HCT116 (cell line): ENCODE data around the gene OSBPL8. TPM values are rescaled to one million over a fixed set of nuclear protein-coding genes. Genes with fewer than 3 reads are reported as not detected.

ENCODE experiments used
- ATAC-seq: fragments of 200-7000 bp; cut with Tn5 transposase; 2 replicates; pipeline ENCODE4 v1.9.1; 2020; ENCODE audit warnings: mild to moderate bottlenecking, moderate library complexity
- BruUV-seq: library from RNA; stranded (reverse); fragments of 400-500 nt; replicated peaks from 2 replicates; lab custom pipeline; 2021; lab: Mats Ljungman, UMichigan
- CTCF ChIA-PET: fragments of 300-600 bp; sonication (Branson Sonifier 250); formaldehyde crosslinking; loops from one replicate; lab custom pipeline; 2021; ENCODE audit warnings: antibody characterized with exemption; lab: Charles Lee
- POLR2A ChIA-PET: fragments of 300-600, 350-600 bp; sonication (Branson Sonifier 250); formaldehyde crosslinking; loops from one replicate; lab custom pipeline; 2021; ENCODE audit warnings: antibody characterized with exemption; lab: Charles Lee
- RAD21 ChIA-PET, 2 experiments: fragments of 300-600 bp; sonication (Branson Sonifier 250); formaldehyde crosslinking; loops; one replicate each; lab custom pipeline; 2023; ENCODE audit warnings: low total read pairs in 2 of 2; ENCODE audit not compliant: uncharacterized antibody in 2 of 2, unreplicated experiment in 2 of 2, low non-redundant PET in 1 of 2; lab: Charles Lee
- DNase-seq: peaks from one replicate; pipeline ENCODE4 v3.0.0-alpha.2; 2010; ENCODE audit warnings: low read depth, low spot score
- H2AFZ ChIP-seq: fragments of 200-600 bp; shearing (Covaris generic), sonication (generic); 2 replicates; pipeline ENCODE4 v1.6.1; 2017; ENCODE audit warnings: low read depth, mixed run types, mixed read lengths, antibody characterized with exemption, low read length; ENCODE audit not compliant: poor library complexity, severe bottlenecking
- H3K27ac ChIP-seq: 2 replicates; pipeline ENCODE4 v1.5.1; 2012; ENCODE audit warnings: low read depth, low read length
- H3K27me3 ChIP-seq: fragments of 200-600 bp; sonication (generic); 2 replicates; pipeline ENCODE4 v1.6.1; 2016; ENCODE audit warnings: mixed run types, low read length, mixed read lengths; ENCODE audit not compliant: insufficient read depth
- H3K36me3 ChIP-seq, 2 experiments: fragments of 200-500 bp in 1 of 2; fragments of 200-600 bp in 1 of 2; sonication (Bioruptor generic) in 1 of 2; sonication (generic) in 1 of 2; 2 replicates each; pipeline versions ENCODE4 v1.5.1 to v1.6.1; 2014 to 2016; ENCODE audit warnings: low read length in 2 of 2, inconsistent platforms in 1 of 2, mixed read lengths in 1 of 2, mixed run types in 1 of 2; ENCODE audit not compliant: insufficient read depth in 2 of 2, control insufficient read depth in 1 of 2
- H3K4me1 ChIP-seq, 2 experiments: fragments of 200-600 bp in 1 of 2; sonication (generic) in 1 of 2; 2 replicates each; pipeline versions ENCODE4 v1.5.1 to v1.6.1; 2012 to 2017; ENCODE audit warnings: low read length in 2 of 2, inconsistent platforms in 1 of 2, mild to moderate bottlenecking in 1 of 2, mixed read lengths in 1 of 2, mixed run types in 1 of 2, moderate library complexity in 1 of 2; ENCODE audit not compliant: insufficient read depth in 2 of 2, control insufficient read depth in 1 of 2
- H3K4me2 ChIP-seq: fragments of 200-600 bp; sonication (generic); 2 replicates; pipeline ENCODE4 v1.6.1; 2017; ENCODE audit warnings: mixed run types, low read length, mixed read lengths
- H3K4me3 ChIP-seq, 2 experiments: fragments of 200-600 bp in 1 of 2; sonication (generic) in 1 of 2; replicated peaks in 1 of 2; 2 replicates each; pipeline ENCODE4 v1.5.1; 2011 to 2016; ENCODE audit warnings: low read length in 2 of 2, control low read depth in 1 of 2, low read depth in 1 of 2, mild to moderate bottlenecking in 1 of 2, mixed read lengths in 1 of 2, mixed run types in 1 of 2
- H3K79me2 ChIP-seq: fragments of 200-600 bp; sonication (generic); 2 replicates; pipeline ENCODE4 v1.6.1; 2017; ENCODE audit warnings: mild to moderate bottlenecking, mixed run types, low read length, moderate library complexity, mixed read lengths; ENCODE audit not compliant: insufficient read depth
- H3K9ac ChIP-seq: fragments of 200-600 bp; sonication (generic); 2 replicates; pipeline ENCODE4 v1.6.1; 2016; ENCODE audit warnings: low read length, mixed read lengths
- H3K9me2 ChIP-seq: fragments of 200-600 bp; sonication (generic), shearing (Covaris generic); 2 replicates; pipeline ENCODE4 v1.6.1; 2017; ENCODE audit warnings: mixed run types, mild to moderate bottlenecking, moderate library complexity; ENCODE audit not compliant: insufficient read depth
- H3K9me3 ChIP-seq, 2 experiments: fragments of 200-500 bp in 1 of 2; fragments of 200-600 bp in 1 of 2; sonication (Bioruptor generic) in 1 of 2; sonication (generic) in 1 of 2; 2 replicates each; pipeline ENCODE4 v1.6.1; 2014 to 2017; ENCODE audit warnings: low read length in 2 of 2, mixed read lengths in 2 of 2, inconsistent platforms in 1 of 2, low read depth in 1 of 2, mild to moderate bottlenecking in 1 of 2, mixed run types in 1 of 2, moderate library complexity in 1 of 2; ENCODE audit not compliant: control insufficient read depth in 1 of 2, insufficient read depth in 1 of 2
- H4K20me1 ChIP-seq: fragments of 200-600 bp; sonication (generic), shearing (Covaris generic); 2 replicates; pipeline ENCODE4 v1.6.1; 2017; ENCODE audit warnings: mixed run types, mild to moderate bottlenecking, moderate library complexity; ENCODE audit not compliant: insufficient read depth
- ATF3 ChIP-seq: IDR thresholded peaks from 2 replicates; pipeline ENCODE4 v1.6.1; 2012
- CBX3 ChIP-seq: IDR thresholded peaks from 2 replicates; pipeline ENCODE4 v1.6.1; 2012; ENCODE audit warnings: low read depth
- CEBPB ChIP-seq: IDR thresholded peaks from 2 replicates; pipeline ENCODE4 v1.6.1; 2012; ENCODE audit warnings: low read depth
- EGR1 ChIP-seq: IDR thresholded peaks from 2 replicates; pipeline ENCODE4 v1.6.1; 2012; ENCODE audit warnings: low read depth
- ELF1 ChIP-seq: IDR thresholded peaks from 2 replicates; pipeline ENCODE4 v1.6.1; 2012; ENCODE audit warnings: low read depth, borderline replicate concordance
- EZH2 ChIP-seq: fragments of 200-600 bp; sonication (generic); IDR thresholded peaks from 2 replicates; pipeline ENCODE4 v1.6.1; 2017; ENCODE audit warnings: antibody characterized with exemption, mixed run types
- FOSL1 ChIP-seq: IDR thresholded peaks from 2 replicates; pipeline ENCODE4 v1.6.1; 2012; ENCODE audit warnings: low read depth
- MAX ChIP-seq: IDR thresholded peaks from 2 replicates; pipeline ENCODE4 v1.6.1; 2012
- POLR2A ChIP-seq: IDR thresholded peaks from 2 replicates; pipeline ENCODE4 v1.7.0; 2011; ENCODE audit warnings: borderline replicate concordance; ENCODE audit not compliant: insufficient read depth, insufficient read length; ENCODE audit errors: extremely low read depth
- RAD21 ChIP-seq: IDR thresholded peaks from 2 replicates; pipeline ENCODE4 v1.6.1; 2012; ENCODE audit warnings: low read depth, mild to moderate bottlenecking
- SIN3A ChIP-seq: IDR thresholded peaks from 2 replicates; pipeline ENCODE4 v1.6.1; 2012; ENCODE audit warnings: low read depth
- SP1 ChIP-seq: IDR thresholded peaks from 2 replicates; pipeline ENCODE4 v1.6.1; 2012; ENCODE audit warnings: low read depth
- TCF7L2 ChIP-seq: IDR thresholded peaks from 2 replicates; pipeline ENCODE4 v1.7.0; 2011; ENCODE audit warnings: borderline replicate concordance, inconsistent platforms; ENCODE audit not compliant: insufficient read depth, insufficient read length; ENCODE audit errors: extremely low read depth
- YY1 ChIP-seq: IDR thresholded peaks from 2 replicates; pipeline ENCODE4 v1.6.1; 2011; ENCODE audit warnings: low read length, low read depth, moderate library complexity, mild to moderate bottlenecking; ENCODE audit not compliant: insufficient replicate concordance; ENCODE audit errors: extremely low read depth
- ZBTB33 ChIP-seq: IDR thresholded peaks from 2 replicates; pipeline ENCODE4 v1.6.1; 2011; ENCODE audit warnings: mild to moderate bottlenecking, low read length, moderate library complexity; ENCODE audit not compliant: insufficient replicate concordance; ENCODE audit errors: extremely low read depth
- ZNF274 ChIP-seq: fragments of 200-500 bp; sonication (Bioruptor generic); IDR thresholded peaks from 2 replicates; pipeline ENCODE4 v1.6.1; 2014; ENCODE audit warnings: mild to moderate bottlenecking, low read depth, low read length, inconsistent platforms
- intact Hi-C: fragments of 100-400 bp; cut with micrococcal nuclease; formaldehyde crosslinking; loops from 2 replicates; pipeline ENCODE4 v1.10.0; 2022
- total RNA-seq: library from RNA; stranded (reverse); gene quantifications from one replicate; pipeline ENCODE4 v1.2.1, GENCODE V29; 2021; ENCODE audit not compliant: unreplicated experiment

Gene OSBPL8
- total RNA-seq, 1 experiment from 2014 or later: 115 TPM

GRCh38 chr12:76446090-76446489 lies 113.5 kb downstream of the OSBPL8 start:
- Histone ChIP-seq H3K9ac (no peak overlapping the region), H3K27me3 (no peaks in the 10 kb centered on the region), H3K36me3 (no peaks in the 10 kb centered on the region), H3K79me2 (peaks cover 38% of the 10 kb centered on the region), H4K20me1 (0 out of 2 replicates have a peak, but pooled peaks cover 5% of the 10 kb centered on the region), H3K27ac (no peak overlapping the region), H3K9me2 (no peaks in the 10 kb centered on the region; the same call in 1 of the 2 replicates), H2AFZ (no peak overlapping the region), H3K4me1 (peaks cover 14 to 19% of the 10 kb centered on the region in 2 experiments), H3K4me2 (no peak overlapping the region), H3K4me3 (no peak overlapping the region), H3K9me3 (no peaks in the 10 kb centered on the region)
- RAD21 ChIA-PET: no interaction called here
- no peak for DNase-seq
- ATAC-seq: no peak
- no peak for TF ChIP-seq ELF1
- no peak for TF ChIP-seq RAD21
- POLR2A ChIA-PET: no interaction called here
- no TSS peak for BruUV-seq
- CTCF ChIA-PET: no interaction called here
- intact Hi-C loops: no loop called here

GRCh38 chr12:76445462-76445861 lies 114.1 kb downstream of the OSBPL8 start:
- ChIA-PET POLR2A (no interaction called here), CTCF (no interaction called here), RAD21 (no interaction called here)
- DNase-seq (no peak), ATAC-seq (no peak)
- Histone ChIP-seq H2AFZ (no peak overlapping the region), H3K79me2 (peaks cover 41% of the 10 kb centered on the region), H3K27ac (no peak overlapping the region), H3K9me3 (no peaks in the 10 kb centered on the region), H3K4me1 (peaks cover 12 to 13% of the 10 kb centered on the region in 2 experiments), H3K27me3 (no peaks in the 10 kb centered on the region), H3K4me3 (no peak overlapping the region), H3K9me2 (no peaks in the 10 kb centered on the region; the same call in 1 of the 2 replicates), H3K36me3 (no peaks in the 10 kb centered on the region), H3K9ac (no peak overlapping the region), H3K4me2 (no peak overlapping the region), H4K20me1 (0 out of 2 replicates have a peak, but pooled peaks cover 5% of the 10 kb centered on the region)
- no TSS peak for BruUV-seq
- no peak for TF ChIP-seq YY1
- TF ChIP-seq CEBPB: no peak
- no peak for TF ChIP-seq SIN3A
- no peak for TF ChIP-seq EZH2
- TF ChIP-seq TCF7L2: no peak
- no peak for TF ChIP-seq ATF3
- TF ChIP-seq EGR1: no peak
- no peak for TF ChIP-seq FOSL1
- no peak for TF ChIP-seq POLR2A
- no peak for TF ChIP-seq ZBTB33
- TF ChIP-seq CBX3: no peak
- TF ChIP-seq MAX: no peak
- no peak for TF ChIP-seq SP1
- TF ChIP-seq ZNF274: no peak
- intact Hi-C loops: no loop called here
